HG03039 (cell line): ENCODE data around the gene GPR135.

Experiments used
- ATAC-seq: cut with Tn5 transposase; IDR thresholded peaks from one replicate; pipeline ENCODE4 v1.9.1; 2021; ENCODE audit warnings: mild to moderate bottlenecking, moderate library complexity; ENCODE audit not compliant: unreplicated experiment

The GPR135 gene, protein sequence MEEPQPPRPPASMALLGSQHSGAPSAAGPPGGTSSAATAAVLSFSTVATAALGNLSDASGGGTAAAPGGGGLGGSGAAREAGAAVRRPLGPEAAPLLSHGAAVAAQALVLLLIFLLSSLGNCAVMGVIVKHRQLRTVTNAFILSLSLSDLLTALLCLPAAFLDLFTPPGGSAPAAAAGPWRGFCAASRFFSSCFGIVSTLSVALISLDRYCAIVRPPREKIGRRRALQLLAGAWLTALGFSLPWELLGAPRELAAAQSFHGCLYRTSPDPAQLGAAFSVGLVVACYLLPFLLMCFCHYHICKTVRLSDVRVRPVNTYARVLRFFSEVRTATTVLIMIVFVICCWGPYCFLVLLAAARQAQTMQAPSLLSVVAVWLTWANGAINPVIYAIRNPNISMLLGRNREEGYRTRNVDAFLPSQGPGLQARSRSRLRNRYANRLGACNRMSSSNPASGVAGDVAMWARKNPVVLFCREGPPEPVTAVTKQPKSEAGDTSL

GRCh38 chr14:59465316-59466135, at the start of gene GPR135:
TSS of gene GPR135 (minus strand) at chr14:59465380. CDS start at chr14:59465226, 154 bp downstream.
- ATAC-seq, result peak; percentile 36

GRCh38 chr14:59511916-59512575, 46.9 kb upstream of the GPR135 start:
- no peak for ATAC-seq

GRCh38 chr14:59510966-59511365, 45.8 kb upstream of the GPR135 start:
- ATAC-seq, result no peak

DNA sequence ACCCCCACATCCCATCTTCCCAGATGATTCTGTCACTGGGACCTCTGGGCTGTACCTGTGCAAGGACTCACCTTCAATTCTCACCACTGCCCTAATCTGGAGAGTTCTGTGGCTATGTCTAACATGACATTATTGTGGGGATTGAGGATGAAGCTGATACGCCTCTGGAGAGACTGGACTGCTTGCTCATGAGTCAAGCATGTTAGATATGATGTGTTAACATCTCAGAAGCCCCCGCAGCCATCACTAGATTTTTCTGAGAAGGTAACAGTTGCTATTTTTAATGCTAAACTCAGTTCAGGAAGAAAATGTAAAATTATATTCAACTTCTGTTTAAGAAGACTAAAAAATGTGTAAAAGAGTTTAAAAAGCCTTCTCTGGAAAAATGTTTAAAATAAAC, 44.8 kb upstream of the GPR135 start:
- no peak for ATAC-seq

- no peak for ATAC-seq
Observed at GRCh38 chr14:59509101-59509500, 43.9 kb upstream of the GPR135 start.

GRCh38 chr14:59507752-59508103, 42.5 kb upstream of the GPR135 start:
- ATAC-seq, result no peak

DNA sequence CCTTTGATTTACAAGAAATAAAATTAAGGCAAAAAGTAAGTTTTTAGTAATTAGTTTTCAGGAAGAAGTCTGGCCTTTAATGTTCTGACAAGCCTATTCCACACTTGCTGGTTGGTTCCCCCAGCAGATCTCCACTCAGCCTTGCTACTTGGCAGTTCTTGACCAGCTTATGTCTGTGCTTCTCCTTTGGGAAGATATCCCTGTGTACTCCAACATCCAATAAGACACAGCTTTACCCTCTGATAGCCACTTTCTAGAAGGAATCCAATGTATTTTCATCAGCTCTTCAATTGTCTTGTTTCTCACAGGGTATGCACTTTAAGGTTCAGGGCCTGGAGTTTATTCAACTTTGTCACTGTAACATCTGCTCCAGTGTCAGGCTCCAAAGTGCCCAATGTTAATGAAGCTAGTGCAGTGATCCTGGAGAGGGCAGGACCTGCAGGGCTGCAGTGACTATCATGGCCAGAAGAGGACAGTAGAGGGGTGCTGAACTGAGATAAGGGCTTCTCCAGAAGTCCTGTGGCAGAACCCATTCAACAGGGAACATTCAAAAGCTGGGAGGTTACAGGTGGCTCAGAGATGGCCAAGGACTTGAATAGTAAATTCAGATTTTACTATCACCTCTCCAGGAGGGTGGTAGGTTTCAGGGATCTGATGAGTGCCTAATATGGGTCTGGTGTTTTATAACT, 42.0 kb upstream of the GPR135 start:
- ATAC-seq, result peak; percentile 85

GRCh38 chr14:59503256-59503655, 38.1 kb upstream of the GPR135 start:
- ATAC-seq, result no peak

DNA sequence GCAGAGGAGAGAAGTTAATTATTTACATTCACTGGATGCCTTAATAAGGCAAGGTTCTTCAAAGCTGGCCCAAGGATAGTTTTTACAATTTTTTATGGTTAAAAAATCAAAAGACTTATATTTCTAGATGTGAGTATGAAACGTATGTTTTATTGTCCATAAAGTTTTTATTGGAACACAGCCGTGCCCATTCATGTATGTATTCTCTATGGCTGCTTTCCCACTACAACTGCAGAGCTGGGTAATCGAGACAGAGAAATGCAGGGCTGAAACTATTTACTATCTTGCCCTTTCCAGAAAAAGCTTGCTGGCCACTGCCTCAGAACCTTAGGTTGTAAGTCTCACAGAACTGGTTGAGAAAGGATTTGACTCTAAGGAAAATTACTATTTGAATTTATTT, 35.6 kb upstream of the GPR135 start:
- no peak for ATAC-seq

DNA sequence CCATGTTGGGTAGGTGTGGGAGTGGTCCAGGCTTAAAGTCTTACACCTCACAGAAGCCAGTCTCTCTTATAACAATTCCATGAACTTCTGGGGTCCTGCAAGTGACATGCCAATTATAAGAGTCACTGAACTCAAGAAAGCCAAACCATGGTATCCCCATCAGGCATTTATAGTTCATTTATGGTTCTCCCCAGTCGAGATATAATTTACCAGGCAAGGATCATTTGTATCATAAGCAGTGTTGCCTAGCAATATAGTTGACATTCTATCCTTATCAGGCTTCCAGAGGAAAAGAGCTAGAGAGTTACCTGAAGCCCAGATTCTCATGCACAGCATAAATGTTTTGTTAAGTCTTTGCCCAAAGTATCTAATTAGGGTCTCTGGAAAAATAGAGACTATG, 27.2 kb upstream of the GPR135 start:
- ATAC-seq, result no peak

GRCh38 chr14:59490756-59491155, 25.6 kb upstream of the GPR135 start:
- no peak for ATAC-seq

GRCh38 chr14:59484639-59485175, 19.5 kb upstream of the GPR135 start:
- ATAC-seq, result peak; percentile 40

- ATAC-seq, result peak; percentile 93
Observed at GRCh38 chr14:59483819-59484638, 18.8 kb upstream of the GPR135 start, which contains the start of the genes JKAMP and L3HYPDH. TSS of gene JKAMP (plus strand) at chr14:59484517. CDS start at chr14:59484590, 73 bp downstream. TSS of gene L3HYPDH (minus strand) at chr14:59484408. CDS start at chr14:59484316, 92 bp downstream.

DNA sequence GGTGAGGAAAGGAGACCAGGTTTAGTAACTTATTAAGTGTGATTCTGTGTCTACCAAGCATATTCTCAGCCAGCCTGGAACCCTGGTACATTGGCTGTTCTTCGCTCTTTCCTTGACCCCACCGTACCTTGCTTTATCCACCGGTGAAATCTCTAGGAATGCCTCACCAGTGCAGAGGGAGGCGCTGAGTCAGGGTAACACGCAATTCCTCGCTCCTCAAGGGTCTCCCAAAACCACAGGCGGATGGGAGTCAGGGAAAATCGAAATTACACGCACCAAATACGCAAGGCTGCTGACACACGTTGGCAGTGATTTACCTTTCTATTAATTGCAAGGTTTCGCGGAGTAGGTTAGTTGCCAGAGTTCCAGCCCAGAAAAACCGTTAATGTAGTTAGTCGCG, 18.2 kb upstream of the GPR135 start:
- ATAC-seq, result no peak

DNA sequence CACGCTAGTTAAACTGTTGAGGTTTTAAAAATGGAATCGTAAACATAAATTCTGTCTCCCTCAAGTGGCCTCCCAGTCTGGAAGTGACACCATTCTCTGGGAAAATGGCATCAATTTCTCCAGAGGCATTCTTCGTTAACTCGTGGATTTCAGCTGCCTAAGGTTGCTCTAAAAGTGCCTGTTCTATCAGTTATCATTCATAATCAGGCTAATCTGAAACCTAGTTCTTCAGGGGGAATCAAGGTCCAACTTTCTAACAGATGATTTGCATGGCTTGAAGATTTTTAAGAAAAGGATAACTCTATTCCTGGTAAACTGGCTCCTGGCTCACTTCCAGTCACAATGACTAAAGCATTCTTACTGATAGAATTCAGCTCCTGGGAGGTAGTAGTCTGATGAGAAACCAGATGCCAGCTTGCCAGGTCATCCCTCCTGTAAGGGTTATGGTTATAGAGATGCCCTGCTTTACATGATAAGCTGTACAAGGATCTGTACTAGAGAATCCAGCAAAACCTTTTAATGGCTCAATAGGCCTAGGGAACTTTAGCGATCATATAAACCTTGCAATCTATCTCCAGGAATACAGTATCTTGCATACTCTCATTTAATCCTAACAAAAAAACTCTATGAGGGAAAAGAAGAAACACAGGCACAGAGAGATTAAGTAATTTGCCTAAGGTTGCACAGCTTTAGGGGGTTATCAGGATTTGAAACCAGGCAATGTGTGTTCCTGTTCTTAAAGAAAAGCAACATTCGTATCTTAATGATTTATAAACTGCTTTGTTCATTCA, 17.6 kb upstream of the GPR135 start:
- ATAC-seq, result no peak

DNA sequence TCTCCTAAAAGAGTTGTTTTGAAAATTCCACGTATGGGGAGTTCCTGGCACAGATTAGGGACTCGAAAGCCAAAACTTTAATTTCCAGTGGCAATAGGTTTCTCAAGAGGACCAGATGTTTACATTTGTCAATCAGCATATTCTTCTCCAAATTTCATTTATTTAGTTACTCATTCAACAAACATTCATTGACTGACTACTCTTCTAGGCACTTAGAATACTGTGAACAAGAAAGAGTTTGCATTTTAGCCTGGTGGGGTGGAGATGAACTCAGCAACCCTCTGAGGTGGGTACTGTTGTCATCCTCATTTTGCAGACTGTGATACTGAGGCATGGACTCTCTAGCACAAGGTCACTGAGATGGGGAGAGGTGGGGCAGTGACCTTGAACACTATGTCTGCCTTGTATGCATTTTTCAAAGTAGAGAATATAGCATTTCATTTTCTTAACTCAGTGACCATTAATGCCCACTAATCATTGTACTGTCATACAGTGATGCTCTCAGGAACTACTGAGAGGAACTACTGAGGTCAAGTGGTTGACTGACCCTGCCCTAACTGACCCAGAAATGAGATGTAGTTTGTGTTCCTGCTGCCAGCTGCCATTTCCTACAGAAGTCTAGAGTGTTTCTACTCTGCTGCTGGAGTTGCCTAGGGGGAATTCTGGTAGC, 16.8 kb upstream of the GPR135 start:
- ATAC-seq, result no peak

DNA sequence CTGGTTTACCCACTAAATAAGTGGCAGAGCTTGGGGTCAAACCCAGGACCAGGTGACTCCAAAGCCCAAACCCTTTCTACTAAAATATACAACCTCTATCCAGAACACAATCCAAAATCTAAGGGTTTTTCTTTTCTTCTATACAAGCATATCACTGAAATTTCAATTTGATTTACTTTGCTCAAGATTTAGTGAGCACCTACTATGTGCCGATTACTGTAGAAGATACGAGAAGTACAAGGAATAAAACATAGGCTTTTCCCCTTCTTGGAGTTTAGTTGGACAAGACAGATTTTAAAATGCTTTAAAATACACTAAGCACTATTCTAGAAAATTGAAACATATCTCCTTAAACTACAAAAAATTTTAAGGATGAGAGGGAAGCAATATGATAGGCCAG, 16.2 kb upstream of the GPR135 start:
- ATAC-seq, result no peak

- no peak for ATAC-seq
Observed at GRCh38 chr14:59480166-59480565, 15.0 kb upstream of the GPR135 start.
